Mesenchymal stem cell (in vitro differentiated cells and primary cell): ENCODE data around the gene GSTA4.
A peak's percentile ranks its signal among the peaks of the same experiment; 100 is the strongest.
"Not testable (repeated sequence)": the region's sequence is repeated elsewhere in the genome, so short reads cannot be mapped to it uniquely, and the experiment has no call there.

Experiments used
- DNase-seq: peaks from one replicate; pipeline ENCODE4 v3.0.0-alpha.2; 2013
- H2AFZ ChIP-seq: one replicate; pipeline ENCODE4 v1.6.1; 2013; ENCODE audit warnings: low read depth, mild to moderate bottlenecking, control low read depth, inconsistent platforms, low read length, moderate library complexity
- H2AK5ac ChIP-seq: 2 replicates; pipeline ENCODE4 v1.6.1; 2013; ENCODE audit warnings: low read length, moderate library complexity, mild to moderate bottlenecking, inconsistent platforms; ENCODE audit not compliant: severe bottlenecking
- H2BK120ac ChIP-seq: one replicate; pipeline ENCODE4 v1.6.1; 2013; ENCODE audit warnings: low read depth, mild to moderate bottlenecking, inconsistent platforms, low read length, moderate library complexity
- H2BK12ac ChIP-seq, 2 experiments: one replicate each; pipeline ENCODE4 v1.6.1; 2013; ENCODE audit warnings: inconsistent platforms in 2 of 2, low read length in 2 of 2, mild to moderate bottlenecking in 2 of 2, moderate library complexity in 2 of 2, control low read depth in 1 of 2
- H2BK15ac ChIP-seq: one replicate; pipeline ENCODE4 v1.6.1; 2013; ENCODE audit warnings: mild to moderate bottlenecking, low read depth, inconsistent platforms; ENCODE audit not compliant: poor library complexity, severe bottlenecking
- H2BK5ac ChIP-seq: 2 replicates; pipeline ENCODE4 v1.6.1; 2013; ENCODE audit warnings: low read depth, mild to moderate bottlenecking, low read length, control low read depth, inconsistent platforms; ENCODE audit not compliant: poor library complexity, severe bottlenecking
- H3K14ac ChIP-seq, 2 experiments: one replicate each; pipeline ENCODE4 v1.6.1; 2013; ENCODE audit warnings: inconsistent platforms in 2 of 2, low read length in 2 of 2, control low read depth in 1 of 2, mild to moderate bottlenecking in 1 of 2, moderate library complexity in 1 of 2
- H3K18ac ChIP-seq, 2 experiments: one replicate each; pipeline ENCODE4 v1.6.1; 2013; ENCODE audit warnings: inconsistent platforms in 2 of 2, low read length in 2 of 2, control low read depth in 1 of 2, low read depth in 1 of 2, mild to moderate bottlenecking in 1 of 2
- H3K23ac ChIP-seq, 2 experiments: one replicate each; pipeline ENCODE4 v1.6.1; 2013; ENCODE audit warnings: inconsistent platforms in 2 of 2, low read length in 2 of 2, mild to moderate bottlenecking in 2 of 2, moderate library complexity in 2 of 2, control low read depth in 1 of 2
- H3K27ac ChIP-seq: 2 replicates; pipeline ENCODE4 v1.5.1; 2013; ENCODE audit warnings: mild to moderate bottlenecking, moderate library complexity, low read length, control low read depth, inconsistent platforms; ENCODE audit not compliant: poor library complexity, severe bottlenecking
- H3K27me3 ChIP-seq, 2 experiments: 2 replicates each; pipeline versions ENCODE4 v1.6.1 to v1.7.0; 2013; ENCODE audit warnings: low read length in 2 of 2, mild to moderate bottlenecking in 2 of 2, moderate library complexity in 2 of 2, control low read depth in 1 of 2, inconsistent platforms in 1 of 2; ENCODE audit not compliant: control insufficient read depth in 1 of 2, insufficient read depth in 1 of 2
- H3K36me3 ChIP-seq, 2 experiments: 2 replicates each; pipeline versions ENCODE4 v1.6.1 to v1.7.0; 2013; ENCODE audit warnings: low read length in 2 of 2, control low read depth in 1 of 2, inconsistent platforms in 1 of 2, low read depth in 1 of 2, mild to moderate bottlenecking in 1 of 2; ENCODE audit not compliant: insufficient read depth in 2 of 2, control insufficient read depth in 1 of 2
- H3K4ac ChIP-seq, 2 experiments: one replicate each; pipeline ENCODE4 v1.6.1; 2013; ENCODE audit warnings: inconsistent platforms in 2 of 2, low read length in 2 of 2, mild to moderate bottlenecking in 2 of 2, moderate library complexity in 2 of 2, control low read depth in 1 of 2, low read depth in 1 of 2
- H3K4me1 ChIP-seq: 2 replicates; pipeline ENCODE4 v1.6.1; 2013; ENCODE audit warnings: low read depth, low read length, control low read depth; ENCODE audit not compliant: control insufficient read depth, insufficient read depth
- H3K4me2 ChIP-seq: 2 replicates; pipeline ENCODE4 v1.6.1; 2013; ENCODE audit warnings: low read length, mild to moderate bottlenecking, inconsistent platforms; ENCODE audit not compliant: poor library complexity, severe bottlenecking
- H3K4me3 ChIP-seq, 2 experiments: 2 replicates each; pipeline versions ENCODE4 v1.5.1 to v1.7.0; 2013; ENCODE audit warnings: low read length in 2 of 2, mild to moderate bottlenecking in 2 of 2, control low read depth in 1 of 2, low read depth in 1 of 2; ENCODE audit not compliant: insufficient read depth in 1 of 2
- H3K79me1 ChIP-seq: replicated peaks from 2 replicates; pipeline ENCODE4 v1.6.1; 2013; ENCODE audit warnings: mild to moderate bottlenecking, control low read depth, low read length, inconsistent platforms; ENCODE audit not compliant: poor library complexity, severe bottlenecking
- H3K9ac ChIP-seq: 2 replicates; pipeline ENCODE4 v1.7.0; 2013; ENCODE audit warnings: mild to moderate bottlenecking, low read length, moderate library complexity
- H3K9me3 ChIP-seq: 2 replicates; pipeline ENCODE4 v1.7.0; 2013; ENCODE audit warnings: mild to moderate bottlenecking, low read length; ENCODE audit not compliant: control insufficient read depth
- H4K8ac ChIP-seq: one replicate; pipeline ENCODE4 v1.6.1; 2013; ENCODE audit warnings: inconsistent platforms, mild to moderate bottlenecking, low read length, moderate library complexity
- H4K91ac ChIP-seq: one replicate; pipeline ENCODE4 v1.6.1; 2013; ENCODE audit warnings: mild to moderate bottlenecking, low read length, inconsistent platforms
- WGBS: methylation state at CpG from one replicate; pipeline ENCODE4 v1.1.7; 2013; ENCODE audit warnings: mixed read lengths; 5-methylcytosine and 5-hydroxymethylcytosine counted together

The GSTA4 gene

DNA sequence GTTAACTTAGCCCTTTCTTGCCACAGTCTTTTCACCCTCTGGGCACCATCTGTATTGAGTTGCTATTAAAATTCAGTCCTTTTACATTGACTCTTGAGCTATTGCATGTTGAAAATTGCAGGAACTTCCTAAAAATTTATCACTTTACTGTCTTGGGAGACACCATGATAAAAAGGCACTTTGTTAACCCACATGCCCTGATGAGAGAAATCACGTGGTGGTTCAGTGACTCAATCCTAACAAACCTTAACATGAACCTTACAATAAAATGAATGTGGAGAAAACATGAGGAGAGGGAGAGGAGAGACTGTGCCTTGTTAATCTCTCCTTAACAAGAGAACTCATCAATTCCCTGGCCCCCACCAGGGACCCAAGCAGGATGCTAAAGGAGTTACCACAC, 30.8 kb downstream of the GSTA4 start:
- Histone ChIP-seq H3K27me3 (peaks cover 6 to 19% of the 10 kb centered on the region in 2 experiments), H3K4ac (no peak overlapping the region), H3K27ac (no peak overlapping the region), H3K9ac (no peak overlapping the region), H2BK15ac (no peak overlapping the region), H2BK5ac (no peak overlapping the region), H3K23ac (no peak overlapping the region), H3K14ac (no peak overlapping the region), H2AK5ac (no peak overlapping the region), H2AFZ (no peak overlapping the region), H3K79me1 (no peaks in the 10 kb centered on the region), H4K91ac (peak overlapping the region; percentile 15), H3K4me3 (no peak overlapping the region), H2BK12ac (no peak overlapping the region), H3K18ac (no peak overlapping the region), H3K9me3 (no peaks in the 10 kb centered on the region), H4K8ac (no peak overlapping the region), H3K36me3 (no peaks in the 10 kb centered on the region), H2BK120ac (no peak overlapping the region), H3K4me2 (no peak overlapping the region), H3K4me1 (peaks cover 2% of the 10 kb centered on the region)
- no CpG with 5 or more reads among the region's 1 CpG for WGBS
- DNase-seq, result no peak

DNA sequence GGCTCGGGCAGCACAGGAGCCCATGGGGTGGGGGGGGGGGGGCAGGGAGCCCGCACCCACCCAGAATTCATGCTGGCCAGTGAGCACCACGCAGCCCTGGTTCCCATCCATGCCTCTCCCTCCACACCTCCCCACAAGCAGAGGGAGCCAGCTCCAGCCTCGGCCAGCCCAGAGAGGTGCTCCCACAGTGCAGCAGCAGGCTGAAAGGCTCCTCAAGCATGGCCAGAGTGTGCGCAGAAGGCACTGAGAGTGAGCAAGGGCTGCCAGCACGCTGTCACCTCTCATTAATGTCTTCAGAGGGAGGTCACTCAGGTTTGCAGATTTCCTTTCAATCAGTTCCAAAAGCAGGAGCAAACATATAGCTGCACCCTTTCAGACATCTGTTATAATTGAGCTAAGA, 32.4 kb downstream of the GSTA4 start:
- no peak overlapping the region for H2BK12ac ChIP-seq
- H3K23ac ChIP-seq, result no peak overlapping the region
- H2BK15ac ChIP-seq, result no peak overlapping the region
- H3K36me3 ChIP-seq, result no peaks in the 10 kb centered on the region
- H3K4me2 ChIP-seq, result no peak overlapping the region
- no peak overlapping the region for H2AFZ ChIP-seq
- no peak overlapping the region for H3K27ac ChIP-seq
- H3K4me3 ChIP-seq, result no peak overlapping the region
- no peak overlapping the region for H4K91ac ChIP-seq
- peaks cover 2% of the 10 kb centered on the region for H3K4me1 ChIP-seq
- no peak overlapping the region for H2BK5ac ChIP-seq
- no peaks in the 10 kb centered on the region for H3K79me1 ChIP-seq
- no peak for DNase-seq
- no peak overlapping the region for H3K18ac ChIP-seq
- H3K14ac ChIP-seq, result no peak overlapping the region
- no peaks in the 10 kb centered on the region for H3K9me3 ChIP-seq
- WGBS, result 80% methylated on average over 6 of the region's 6 CpGs
- no peak overlapping the region for H3K4ac ChIP-seq
- peaks cover 6 to 19% of the 10 kb centered on the region in 2 experiments for H3K27me3 ChIP-seq
- no peak overlapping the region for H4K8ac ChIP-seq
- no peak overlapping the region for H3K9ac ChIP-seq
- no peak overlapping the region for H2AK5ac ChIP-seq
- H2BK120ac ChIP-seq, result no peak overlapping the region

DNA sequence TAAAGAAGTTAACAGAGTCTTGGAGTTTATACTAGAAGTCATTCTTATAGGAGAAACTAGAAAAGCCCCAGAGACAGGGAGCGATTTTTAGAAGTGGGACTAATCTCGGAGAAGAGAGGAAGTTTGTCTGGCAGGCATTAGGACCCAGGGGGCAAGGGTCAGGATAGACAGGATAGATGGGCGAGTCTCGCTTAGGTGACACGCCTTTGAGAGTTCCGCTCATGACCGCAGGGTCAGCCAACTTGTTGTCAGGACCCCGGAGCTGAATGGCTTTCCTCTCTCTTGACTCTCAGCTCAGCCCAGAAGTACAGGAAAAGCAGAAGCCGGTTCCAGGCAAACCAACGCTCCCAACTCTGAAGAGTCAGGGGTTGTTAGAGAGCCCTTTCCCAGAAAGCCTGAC, 34.1 kb downstream of the GSTA4 start:
- H2AFZ ChIP-seq, H3K4me3 ChIP-seq, H2BK12ac ChIP-seq, H2BK5ac ChIP-seq, H3K27ac ChIP-seq, H3K4ac ChIP-seq, H3K9me3 ChIP-seq, H4K8ac ChIP-seq, H3K23ac ChIP-seq, H3K36me3 ChIP-seq, H3K14ac ChIP-seq, H3K79me1 ChIP-seq, H4K91ac ChIP-seq, DNase-seq, H3K4me1 ChIP-seq, H3K4me2 ChIP-seq, H2BK120ac ChIP-seq, H3K18ac ChIP-seq, H3K9ac ChIP-seq, H2AK5ac ChIP-seq, H2BK15ac ChIP-seq: not testable (repeated sequence)
- WGBS, result 46% methylated on average over 10 of the region's 10 CpGs
- H3K27me3 ChIP-seq, result peaks cover 4 to 15% of the 10 kb centered on the region in 2 experiments

DNA sequence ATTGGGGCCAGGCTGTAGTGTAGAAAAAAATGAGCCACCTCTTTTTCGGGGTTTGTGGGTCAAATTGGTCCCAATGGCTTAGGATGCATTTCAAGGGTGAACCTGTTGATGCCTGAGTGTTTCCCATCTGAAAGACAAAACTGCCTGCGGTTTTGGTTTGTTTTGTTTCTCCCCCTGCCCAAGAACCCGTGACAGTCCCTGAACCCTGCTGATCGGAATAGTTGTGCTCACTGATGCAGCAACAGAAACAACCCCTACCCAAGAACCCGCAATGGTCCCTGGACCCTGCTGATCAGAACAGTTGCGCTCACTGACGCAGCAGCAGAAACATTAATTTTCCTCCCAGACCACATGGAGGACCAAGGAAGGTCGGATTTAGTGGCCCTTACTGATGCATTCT, 34.9 kb downstream of the GSTA4 start:
- 77% methylated on average over 8 of the region's 8 CpGs for WGBS
- H3K4ac ChIP-seq, H2BK5ac ChIP-seq, H3K14ac ChIP-seq, H4K8ac ChIP-seq, H4K91ac ChIP-seq, H3K4me1 ChIP-seq, DNase-seq, H3K9ac ChIP-seq, H3K36me3 ChIP-seq, H3K18ac ChIP-seq, H2BK12ac ChIP-seq, H2BK120ac ChIP-seq, H3K4me2 ChIP-seq, H3K9me3 ChIP-seq, H3K79me1 ChIP-seq, H2AFZ ChIP-seq, H3K4me3 ChIP-seq, H3K23ac ChIP-seq, H3K27ac ChIP-seq, H2BK15ac ChIP-seq, H2AK5ac ChIP-seq: not testable (repeated sequence)
- peaks cover 0 to 12% of the 10 kb centered on the region in 2 experiments for H3K27me3 ChIP-seq
